BJ (cell line): ENCODE measurements around the gene ZNF438. TPM values are rescaled to one million over a fixed set of nuclear protein-coding genes. Genes with fewer than 3 reads are reported as not detected.

Source experiments
- CTCF ChIA-PET: fragments of 350-600 bp; formaldehyde crosslinking; extraction: SDS; loops from one replicate; lab custom pipeline; 2021; ENCODE audit warnings: antibody characterized with exemption, inconsistent platforms; lab: Yijun Ruan, JAX
- POLR2A ChIA-PET: fragments of 300-600 bp; sonication (Branson Sonifier 250); formaldehyde crosslinking; extraction: SDS; loops from one replicate; lab custom pipeline; 2021; ENCODE audit warnings: antibody characterized with exemption; lab: Charles Lee
- DNase-seq: peaks from one replicate; pipeline ENCODE4 v3.0.0-alpha.2; 2011; ENCODE audit warnings: low read depth
- H3K27me3 ChIP-seq: 2 replicates; pipeline ENCODE4 v1.6.0; 2011; ENCODE audit warnings: low read length; ENCODE audit not compliant: control insufficient read depth, insufficient read depth
- H3K36me3 ChIP-seq: 2 replicates; pipeline ENCODE4 v1.5.1; 2011; ENCODE audit warnings: low read length; ENCODE audit not compliant: control insufficient read depth, insufficient read depth
- H3K4me3 ChIP-seq: 2 replicates; pipeline ENCODE4 v1.5.1; 2011; ENCODE audit warnings: low read depth, mild to moderate bottlenecking, control low read depth, low read length
- polyA plus RNA-seq: library from polyadenylated mRNA; depleted of rRNA; stranded (reverse); fragments of >200 nt; gene quantifications from 2 replicates; pipeline ENCODE4 v1.2.3, GENCODE V29; 2011
- TF ChIP-seq, protein P1 (sequence below): IDR thresholded peaks from 2 replicates; pipeline ENCODE4 v1.5.1; 2011; ENCODE audit warnings: low read depth, mild to moderate bottlenecking, control low read depth, inconsistent platforms, low read length, moderate library complexity; ENCODE audit not compliant: insufficient read depth

The ZNF438 gene
- polyA plus RNA-seq, 1 experiment = 3.7 TPM

- ChIA-PET POLR2A (no interaction called here), CTCF (no interaction called here)
Measured at GRCh38 chr10:31074722-31075086, 43.0 kb upstream of the ZNF438 start.

GRCh38 chr10:31073996-31074721 lies 42.5 kb upstream of the ZNF438 start:
- Histone ChIP-seq H3K36me3 (no peaks in the 10 kb centered on the region; the same call in 1 of the 2 replicates), H3K4me3 (no peak overlapping the region), H3K27me3 (no peaks in the 10 kb centered on the region)
- DNase-seq = no peak
- ChIA-PET CTCF (interaction anchor here (1.5 kb wide), 1 partner anchor 291 kb away, joined by 3 read pairs; no protein-coding TSS in a partner anchor), POLR2A (no interaction called here)
- TF ChIP-seq, protein P1, sequence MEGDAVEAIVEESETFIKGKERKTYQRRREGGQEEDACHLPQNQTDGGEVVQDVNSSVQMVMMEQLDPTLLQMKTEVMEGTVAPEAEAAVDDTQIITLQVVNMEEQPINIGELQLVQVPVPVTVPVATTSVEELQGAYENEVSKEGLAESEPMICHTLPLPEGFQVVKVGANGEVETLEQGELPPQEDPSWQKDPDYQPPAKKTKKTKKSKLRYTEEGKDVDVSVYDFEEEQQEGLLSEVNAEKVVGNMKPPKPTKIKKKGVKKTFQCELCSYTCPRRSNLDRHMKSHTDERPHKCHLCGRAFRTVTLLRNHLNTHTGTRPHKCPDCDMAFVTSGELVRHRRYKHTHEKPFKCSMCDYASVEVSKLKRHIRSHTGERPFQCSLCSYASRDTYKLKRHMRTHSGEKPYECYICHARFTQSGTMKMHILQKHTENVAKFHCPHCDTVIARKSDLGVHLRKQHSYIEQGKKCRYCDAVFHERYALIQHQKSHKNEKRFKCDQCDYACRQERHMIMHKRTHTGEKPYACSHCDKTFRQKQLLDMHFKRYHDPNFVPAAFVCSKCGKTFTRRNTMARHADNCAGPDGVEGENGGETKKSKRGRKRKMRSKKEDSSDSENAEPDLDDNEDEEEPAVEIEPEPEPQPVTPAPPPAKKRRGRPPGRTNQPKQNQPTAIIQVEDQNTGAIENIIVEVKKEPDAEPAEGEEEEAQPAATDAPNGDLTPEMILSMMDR = no peak

More at GRCh38 chr10:31074722-31075086, 43.0 kb upstream of the ZNF438 start:
- H3K36me3 ChIP-seq = no peaks in the 10 kb centered on the region
- no peaks in the 10 kb centered on the region for H3K27me3 ChIP-seq
- no peak for DNase-seq
- TF ChIP-seq, protein P1 = no peak
- no peak overlapping the region for H3K4me3 ChIP-seq

- H3K4me3 ChIP-seq = no peak overlapping the region
- TF ChIP-seq, protein P1 = no peak
- no peaks in the 10 kb centered on the region; the same call in 1 of the 2 replicates for H3K36me3 ChIP-seq
- DNase-seq = no peak
- ChIA-PET POLR2A (no interaction called here), CTCF (interaction anchor here (0.8 to 1.6 kb wide), 5 partner anchors 9 to 290 kb away, joined by 3 to 4 read pairs (median 3); no protein-coding TSS in a partner anchor)
- H3K27me3 ChIP-seq = no peaks in the 10 kb centered on the region
Measured at GRCh38 chr10:31073211-31073610, 41.5 kb upstream of the ZNF438 start.

GRCh38 chr10:31072451-31072850 lies 40.8 kb upstream of the ZNF438 start:
- H3K4me3 ChIP-seq = no peak overlapping the region
- TF ChIP-seq, protein P1 = no peak
- ChIA-PET POLR2A (no interaction called here), CTCF (interaction anchor here (1.2 to 1.6 kb wide), 4 partner anchors 10 to 289 kb away, joined by 3 to 4 read pairs (median 3); no protein-coding TSS in a partner anchor)
- no peaks in the 10 kb centered on the region for H3K27me3 ChIP-seq
- DNase-seq = no peak
- no peaks in the 10 kb centered on the region; the same call in 1 of the 2 replicates for H3K36me3 ChIP-seq

GRCh38 chr10:31071232-31072005 lies 39.8 kb upstream of the ZNF438 start:
- CTCF ChIA-PET = interaction anchor here (1.6 kb wide), 1 partner anchor 45 kb away, joined by 3 read pairs; no protein-coding TSS in a partner anchor
- POLR2A ChIA-PET = interaction anchor here (0.5 to 0.6 kb wide), 2 partner anchors 24 to 161 kb away, joined by 3 to 11 read pairs; no protein-coding TSS in a partner anchor
- Histone ChIP-seq H3K36me3 (no peaks in the 10 kb centered on the region; the same call in 1 of the 2 replicates), H3K27me3 (no peaks in the 10 kb centered on the region), H3K4me3 (no peak overlapping the region)
- DNase-seq = no peak
- TF ChIP-seq, protein P1 = no peak
